ENCODE results near the gene CAMLG. TPM values are rescaled to one million over a fixed set of nuclear protein-coding genes. Genes with fewer than 3 reads are reported as not detected.

CAMLG gene
- total and polyA plus RNA-seq, 2 of the 13 experiments (the other 11 are each of a cell fraction or from before 2014, with no cell fraction given) = 14.2 to 19.8 TPM

- TF ChIP-seq, protein P1, sequence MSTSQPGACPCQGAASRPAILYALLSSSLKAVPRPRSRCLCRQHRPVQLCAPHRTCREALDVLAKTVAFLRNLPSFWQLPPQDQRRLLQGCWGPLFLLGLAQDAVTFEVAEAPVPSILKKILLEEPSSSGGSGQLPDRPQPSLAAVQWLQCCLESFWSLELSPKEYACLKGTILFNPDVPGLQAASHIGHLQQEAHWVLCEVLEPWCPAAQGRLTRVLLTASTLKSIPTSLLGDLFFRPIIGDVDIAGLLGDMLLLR (CRISPR knock-in tag; IDR thresholded peaks at IDR 0.05) = peak; percentile 91
- TF ChIP-seq, protein P2, sequence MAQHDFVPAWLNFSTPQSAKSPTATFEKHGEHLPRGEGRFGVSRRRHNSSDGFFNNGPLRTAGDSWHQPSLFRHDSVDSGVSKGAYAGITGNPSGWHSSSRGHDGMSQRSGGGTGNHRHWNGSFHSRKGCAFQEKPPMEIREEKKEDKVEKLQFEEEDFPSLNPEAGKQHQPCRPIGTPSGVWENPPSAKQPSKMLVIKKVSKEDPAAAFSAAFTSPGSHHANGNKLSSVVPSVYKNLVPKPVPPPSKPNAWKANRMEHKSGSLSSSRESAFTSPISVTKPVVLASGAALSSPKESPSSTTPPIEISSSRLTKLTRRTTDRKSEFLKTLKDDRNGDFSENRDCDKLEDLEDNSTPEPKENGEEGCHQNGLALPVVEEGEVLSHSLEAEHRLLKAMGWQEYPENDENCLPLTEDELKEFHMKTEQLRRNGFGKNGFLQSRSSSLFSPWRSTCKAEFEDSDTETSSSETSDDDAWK (CRISPR knock-in tag; IDR thresholded peaks at IDR 0.05) = no peak
- TF ChIP-seq, protein P3, sequence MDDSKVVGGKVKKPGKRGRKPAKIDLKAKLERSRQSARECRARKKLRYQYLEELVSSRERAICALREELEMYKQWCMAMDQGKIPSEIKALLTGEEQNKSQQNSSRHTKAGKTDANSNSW (CRISPR knock-in tag; IDR thresholded peaks at IDR 0.05; ENCODE audit: borderline replicate concordance) = no peak
- TF ChIP-seq SNAI1 (CRISPR knock-in tag; IDR thresholded peaks at IDR 0.05; ENCODE audit: borderline replicate concordance) = peak; percentile 86; the same call in 1 of the 2 replicates
- peak; percentile 85; the same call in 1 of the 2 replicates for TF ChIP-seq MEIS2 (CRISPR knock-in tag; IDR thresholded peaks at IDR 0.05)
- peak; percentile 100 for TF ChIP-seq ZHX2 (IDR thresholded peaks at IDR 0.05; ENCODE audit: low read depth)
- no peak for TF ChIP-seq ZHX2 (CRISPR knock-in tag; IDR thresholded peaks at IDR 0.05; ENCODE audit: borderline replicate concordance)
- peak; percentile 53 for TF ChIP-seq HNRNPK (IDR thresholded peaks at IDR 0.05; ENCODE audit: low read depth, low read length, poor library complexity, severe bottlenecking)
- TF ChIP-seq ZNF674 (CRISPR knock-in tag; IDR thresholded peaks at IDR 0.05; ENCODE audit: low read depth) = no peak
- peak; percentile 78 for TF ChIP-seq SOX5 (CRISPR knock-in tag; IDR thresholded peaks at IDR 0.05; ENCODE audit: borderline replicate concordance)
- no peak for TF ChIP-seq ZNF704 (CRISPR knock-in tag; IDR thresholded peaks at IDR 0.05; ENCODE audit: borderline replicate concordance)
- no peak for TF ChIP-seq TBP (CRISPR knock-in tag; IDR thresholded peaks at IDR 0.05)
- peak; percentile 93; the same call in 1 of the 2 replicates for TF ChIP-seq ZNF543 (CRISPR knock-in tag; IDR thresholded peaks at IDR 0.05)
- peak; percentile 67; the same call in 1 of the 2 replicates for TF ChIP-seq ZNF225 (CRISPR knock-in tag; IDR thresholded peaks at IDR 0.05)
- peak; percentile 68 for TF ChIP-seq RNF2 (conservative IDR thresholded peaks at IDR 0.05; ENCODE audit: low read depth)
- TF ChIP-seq ZNF773 (CRISPR knock-in tag; IDR thresholded peaks at IDR 0.05; ENCODE audit: borderline replicate concordance) = no peak
- TF ChIP-seq SPEN (CRISPR knock-in tag; IDR thresholded peaks at IDR 0.05; ENCODE audit: low read depth) = peak; percentile 95
- TF ChIP-seq ZNF441 (CRISPR knock-in tag; IDR thresholded peaks at IDR 0.05; ENCODE audit: borderline replicate concordance) = no peak; the same call in 1 of the 2 replicates
- TF ChIP-seq ZNF124 (CRISPR knock-in tag; IDR thresholded peaks at IDR 0.05) = no peak
- peak; percentile 49; the same call in 1 of the 2 replicates for TF ChIP-seq PAX8 (CRISPR knock-in tag; IDR thresholded peaks at IDR 0.05; ENCODE audit: borderline replicate concordance)
Measured at GRCh38 chr5:134738133-134738962, at the start of gene CAMLG (continued).
